ENCODE results near the gene M1AP.

Gene M1AP

GRCh38 chr2:74515981-74516633, 132.0 kb downstream of the M1AP start:
- peak; percentile 80 for DNase-seq

- no peak for DNase-seq
These were observed 132.7 kb downstream of the M1AP start for GRCh38 chr2:74515271-74515980.

GRCh38 chr2:74514368-74515270, 133.5 kb downstream of the M1AP start, which contains the start of gene TLX2:
Gene TLX2, plus strand, starts transcription at chr2:74514450. Its CDS starts 357 bp downstream, at chr2:74514807.
- no peak for DNase-seq

GRCh38 chr2:74513605-74514367, 134.3 kb downstream of the M1AP start:
- DNase-seq = peak in 1 of 2 donors; percentile 34

- no peak for DNase-seq
These were observed 135.2 kb downstream of the M1AP start for GRCh38 chr2:74512744-74513604.

- no peak for DNase-seq
These were observed 136.8 kb downstream of the M1AP start for GRCh38 chr2:74511104-74511989.

GRCh38 chr2:74510272-74510671, 137.9 kb downstream of the M1AP start:
- DNase-seq = no peak

GRCh38 chr2:74507926-74508520, 140.1 kb downstream of the M1AP start:
- DNase-seq = peak in 1 of 2 donors; percentile 18
